Stimulated activated CD4-positive, alpha-beta T cell treated with anti-CD3 and anti-CD28 coated beads, Interleukin-15, amount 100 ng/mL, for 1 hour (primary cell): ENCODE measurements around the gene ZNF384.
"Not testable (repeated sequence)": the region's sequence is repeated elsewhere in the genome, so short reads cannot be mapped to it uniquely, and the experiment has no call there.

ENCODE experiments used
- DNase-seq, 2 donors: peaks; one replicate each; pipeline ENCODE4 v3.0.0-alpha.2; 2020; ENCODE audit warnings: low read depth in 1 of 2, low spot score in 1 of 2

ZNF384 gene

GRCh38 chr12:6688999-6689882, at the start of gene ZNF384:
Gene ZNF384, minus strand, starts transcription at chr12:6689375. Its CDS starts 9,855 bp downstream, at chr12:6679520.
- DNase-seq = peak; percentile 85 to 87

DNA sequence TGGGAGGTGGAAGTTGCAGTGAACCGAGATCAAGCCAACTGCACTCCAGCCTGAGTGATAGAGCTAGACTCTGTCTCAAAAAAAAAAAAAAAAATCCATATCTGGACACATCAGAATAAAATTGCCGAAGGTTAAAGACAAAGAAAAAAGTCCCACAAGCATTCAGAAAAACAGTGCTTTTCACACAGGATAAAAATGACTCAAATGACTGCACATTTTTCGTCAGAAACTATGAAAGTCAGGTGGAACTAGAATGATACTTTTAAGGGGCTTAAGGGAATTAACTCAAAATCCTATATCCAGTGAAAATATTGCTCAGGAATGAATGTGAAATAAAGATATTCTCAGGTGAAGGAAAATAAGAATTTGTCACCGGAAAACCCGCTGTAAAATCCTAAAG, 47.6 kb upstream of the ZNF384 start:
- no peak for DNase-seq

- no peak for DNase-seq
Observed at GRCh38 chr12:6735448-6736191, 46.4 kb upstream of the ZNF384 start.

GRCh38 chr12:6734506-6735387, 45.6 kb upstream of the ZNF384 start:
- DNase-seq = no peak

DNA sequence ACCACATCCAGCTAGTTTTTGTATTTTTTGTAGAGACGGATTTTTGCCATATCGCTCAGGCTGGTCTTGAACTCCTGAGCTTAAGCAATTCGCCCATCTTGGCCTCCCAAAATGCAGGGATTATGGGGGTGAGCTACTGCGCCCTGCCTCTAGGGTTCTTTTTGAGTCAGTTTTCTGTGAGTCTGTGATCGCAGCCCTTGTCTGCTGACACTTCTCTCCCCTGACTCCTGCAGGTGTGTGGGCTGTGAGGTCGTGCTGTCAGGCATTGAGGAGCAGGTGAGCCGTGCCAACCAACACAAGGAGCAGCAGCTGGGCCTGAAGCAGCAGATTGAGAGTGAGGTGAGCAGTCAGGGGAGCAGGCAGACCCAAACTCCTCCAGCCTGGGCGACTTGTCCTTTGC, 41.0 kb upstream of the ZNF384 start:
- DNase-seq = no peak

GRCh38 chr12:6729186-6729585, 40.0 kb upstream of the ZNF384 start:
- DNase-seq = no peak

DNA sequence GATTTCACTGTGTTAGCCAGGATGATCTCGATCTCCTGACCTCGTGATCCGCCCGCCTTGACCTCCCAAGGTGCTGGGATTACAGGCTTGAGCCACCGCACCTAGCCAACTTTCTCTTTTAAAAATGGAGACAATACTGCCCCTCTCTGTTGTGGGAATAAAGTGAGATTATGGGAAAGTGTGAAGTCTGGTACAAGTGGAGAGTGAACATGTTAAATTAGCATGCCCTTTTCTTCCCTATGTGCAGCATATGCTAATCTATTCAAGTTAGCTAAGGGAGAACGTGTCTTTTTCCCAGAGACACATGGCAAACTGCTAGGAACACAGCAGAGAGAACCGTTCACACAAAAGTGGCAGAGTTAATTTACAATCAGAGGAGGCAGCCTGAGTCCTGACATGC, 36.2 kb upstream of the ZNF384 start:
- no peak for DNase-seq

DNA sequence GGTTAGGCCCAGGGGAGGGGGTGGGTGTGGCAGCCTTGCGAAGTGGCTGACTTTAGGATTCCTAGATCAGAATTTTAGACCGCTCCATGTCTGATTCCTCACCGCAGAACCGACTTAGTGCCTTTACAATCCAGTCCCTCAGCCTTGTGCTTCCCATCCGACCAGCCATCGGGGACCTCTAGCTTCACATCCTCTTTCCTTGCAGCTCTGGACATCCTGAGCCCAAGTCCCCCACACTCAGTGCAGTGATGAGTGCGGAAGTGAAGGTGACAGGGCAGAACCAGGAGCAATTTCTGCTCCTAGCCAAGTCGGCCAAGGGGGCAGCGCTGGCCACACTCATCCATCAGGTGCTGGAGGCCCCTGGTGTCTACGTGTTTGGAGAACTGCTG, 35.2 kb upstream of the ZNF384 start:
- no peak for DNase-seq

DNA sequence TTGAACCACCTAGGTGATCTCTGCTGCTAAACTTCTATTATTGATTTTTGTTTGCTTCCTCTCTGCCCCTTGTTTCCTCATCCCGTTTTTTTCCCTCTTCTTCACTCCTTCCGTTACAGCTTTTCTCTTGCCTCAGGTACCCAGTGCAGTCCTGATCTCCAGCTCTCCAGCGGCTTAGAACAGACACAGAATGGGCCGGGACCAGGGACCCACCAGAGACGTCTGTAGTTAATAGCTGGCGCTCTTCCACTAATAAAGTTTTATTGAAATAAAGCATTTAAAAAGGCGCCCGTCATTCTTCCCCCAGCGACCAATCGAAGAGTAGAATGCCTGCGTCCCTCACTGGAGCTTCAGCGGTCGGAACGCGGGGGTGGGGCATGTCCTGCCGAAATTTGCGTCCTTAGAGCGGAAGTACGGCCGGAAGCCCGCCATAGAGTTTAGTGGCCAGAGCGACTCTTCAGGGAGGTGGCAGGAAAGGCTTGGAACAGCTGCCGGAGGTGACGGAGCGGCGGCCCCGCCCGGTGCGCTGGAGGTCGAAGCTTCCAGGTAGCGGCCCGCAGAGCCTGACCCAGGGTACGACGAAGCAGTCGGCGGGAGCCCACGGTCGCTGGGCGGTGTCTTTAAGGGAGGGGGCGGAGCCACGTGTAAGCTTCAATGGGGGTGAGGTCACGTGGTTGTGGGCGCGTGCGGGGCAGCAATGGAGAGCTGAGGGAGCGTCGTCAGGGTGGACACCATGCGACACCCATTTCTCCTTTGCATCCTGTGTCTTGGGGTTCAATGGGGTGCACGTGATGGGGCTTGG, 34.6 kb upstream of the ZNF384 start, which contains the start of gene COPS7A:
Gene COPS7A (plus strand): TSS at position 440 of the 802 bp plus-strand sequence. CDS start 611 bp downstream, outside the sequence.
- DNase-seq = peak; percentile 85 to 88

DNA sequence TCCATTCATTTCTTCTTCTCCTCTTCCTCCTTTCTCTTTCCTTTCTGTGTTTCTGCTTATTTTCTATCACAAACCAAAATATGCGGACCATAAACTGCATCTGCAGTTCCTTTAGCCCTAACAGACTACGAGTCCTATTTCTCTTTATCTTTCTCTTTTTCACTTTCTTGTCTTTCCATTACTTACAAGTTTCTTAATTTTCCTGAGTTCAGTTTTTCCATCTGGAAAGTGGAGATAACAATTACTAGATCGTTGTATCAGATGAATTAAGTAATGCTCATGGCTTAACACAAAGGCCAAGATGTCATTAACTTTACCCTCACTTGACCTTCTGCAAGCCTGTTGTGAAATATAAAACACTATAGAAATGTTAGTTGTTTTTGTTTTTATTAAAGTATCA, 33.7 kb upstream of the ZNF384 start:
- DNase-seq = no peak

- DNase-seq = no peak
Observed at GRCh38 chr12:6716874-6717437, 27.8 kb upstream of the ZNF384 start.

- DNase-seq = not testable (repeated sequence)
Observed at GRCh38 chr12:6716031-6716873, 27.1 kb upstream of the ZNF384 start.

GRCh38 chr12:6708960-6709394, 19.8 kb upstream of the ZNF384 start:
- no peak for DNase-seq

DNA sequence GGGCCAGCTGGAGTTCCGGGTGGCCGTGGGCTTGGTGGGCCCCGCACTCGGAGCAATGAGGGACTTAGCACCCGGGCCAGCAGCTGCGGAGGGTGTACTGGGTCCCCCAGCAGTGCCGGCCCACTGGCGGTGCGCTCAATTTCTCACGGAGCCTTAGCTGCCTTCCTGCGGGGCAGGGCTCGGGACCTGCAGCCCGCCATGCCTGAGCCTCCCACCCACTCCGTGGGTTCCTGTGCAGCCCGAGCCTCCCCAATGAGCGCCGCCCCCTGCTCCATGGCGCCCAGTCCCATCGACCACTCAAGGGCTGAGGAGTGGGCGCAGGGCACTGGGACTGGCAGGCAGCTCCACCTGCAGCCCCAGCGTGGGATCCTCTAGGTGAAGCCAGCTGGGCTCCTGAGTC, 19.2 kb upstream of the ZNF384 start:
- DNase-seq = not testable (repeated sequence)

DNA sequence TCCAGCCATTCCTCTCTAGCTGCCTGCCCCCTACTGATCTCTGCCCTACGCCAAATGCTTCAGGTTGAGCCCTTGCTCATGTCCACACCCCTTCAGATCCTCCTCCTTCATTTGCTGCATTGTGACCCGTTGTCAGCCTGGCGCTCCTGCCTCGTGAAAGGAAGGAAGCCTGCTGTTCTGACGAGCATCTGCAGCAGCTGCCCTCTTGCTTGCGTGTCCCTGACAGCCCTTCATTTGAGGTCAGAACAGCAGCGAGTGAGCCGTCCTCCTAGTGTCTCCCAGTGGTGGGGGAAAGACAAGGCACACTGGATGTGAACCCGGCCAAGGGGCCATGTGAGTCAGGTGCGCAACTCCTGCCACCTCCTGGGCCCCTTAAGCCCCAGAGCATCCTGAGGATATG, 14.5 kb upstream of the ZNF384 start:
- DNase-seq = no peak

- DNase-seq = no peak
Observed at GRCh38 chr12:6701078-6701768, 12.0 kb upstream of the ZNF384 start.

DNA sequence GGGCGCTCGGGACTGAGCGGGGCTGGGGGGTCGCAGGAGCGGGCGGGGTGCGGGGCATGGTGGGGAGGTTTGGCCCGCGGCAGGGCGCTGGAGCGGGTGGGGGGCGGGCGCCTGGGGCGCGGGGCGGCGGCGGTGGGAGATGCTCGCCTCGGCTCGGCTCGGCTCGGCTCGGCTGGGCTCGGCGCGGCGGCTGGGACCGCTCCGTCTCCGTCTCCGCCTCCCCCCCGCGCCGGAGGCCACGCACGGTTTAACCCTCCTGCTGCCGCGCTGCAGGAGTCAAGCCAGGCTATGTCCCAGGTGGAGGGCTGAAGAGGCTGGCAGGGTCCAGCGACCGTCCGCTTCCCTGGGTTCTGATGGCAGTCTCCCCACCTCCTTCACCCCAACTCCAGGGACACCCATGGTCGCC, 11.5 kb upstream of the ZNF384 start, which contains the start of gene PIANP:
Gene PIANP (minus strand): TSS at position 170 of the 406 bp plus-strand sequence. CDS start 2,754 bp downstream, outside the sequence.
- DNase-seq = peak in 1 of 2 donors; percentile 38

DNA sequence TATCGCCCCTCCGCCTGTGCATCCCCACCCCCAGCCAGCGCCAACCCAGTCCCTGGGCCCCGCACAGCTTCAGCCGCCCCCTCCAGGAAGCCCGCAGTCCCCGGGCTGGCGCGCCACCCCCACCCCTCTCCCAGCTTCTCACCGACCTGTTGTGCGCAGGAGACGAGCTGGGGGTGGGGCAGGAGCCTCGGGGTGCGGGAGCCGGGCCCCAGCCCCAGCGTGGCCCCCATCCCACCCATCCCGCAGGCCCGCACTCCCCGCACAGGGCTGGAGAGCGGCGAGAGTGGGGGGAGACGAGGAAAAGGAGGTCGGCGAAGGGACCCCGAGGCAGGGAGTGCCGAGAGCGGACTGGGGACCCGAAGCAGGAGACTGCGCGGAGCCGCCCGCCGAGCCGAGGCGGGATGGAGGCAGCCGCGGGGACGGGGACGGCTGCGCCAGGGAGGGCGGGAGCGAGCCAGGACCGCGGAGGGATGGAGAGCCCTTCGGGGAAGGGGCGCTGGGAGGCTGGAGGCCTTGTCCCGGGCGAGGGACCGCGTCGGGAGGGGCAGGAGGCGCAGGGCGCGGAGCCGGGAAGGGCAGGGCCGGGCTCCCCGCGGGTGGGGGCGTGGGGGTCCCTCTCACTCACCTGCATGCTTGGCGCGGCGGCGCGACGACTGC, 10.9 kb upstream of the ZNF384 start:
- DNase-seq = no peak
